T-cell (primary cell): ENCODE data around the gene FPR1. TPM values are rescaled to one million over a fixed set of nuclear protein-coding genes. Genes with fewer than 3 reads are reported as not detected.
A peak's percentile ranks its signal among the peaks of the same experiment; 100 is the strongest.

ENCODE experiments used
- ATAC-seq, 4 experiments: fragments of 200-7000 bp in 3 of 4; fragments of 150-1000 bp in 1 of 4; cut with Tn5 transposase; replicated peaks in 1 of 4; 1 replicate in 3 of 4; 2 replicates in 1 of 4; pipeline ENCODE4 v1.10.0; 2021; ENCODE audit warnings: moderate library complexity in 3 of 4, mild to moderate bottlenecking in 2 of 4, moderate number of reproducible peaks in 1 of 4
- CTCF ChIA-PET, 2 donors: fragments of 300-600 bp; sonication (Branson Sonifier 250); formaldehyde crosslinking; loops; one replicate each; lab custom pipeline; 2022; ENCODE audit warnings: antibody characterized with exemption in 2 of 2; lab: Charles Lee
- POLR2A ChIA-PET, 2 donors: fragments of 300-600 bp; sonication (Branson Sonifier 250); formaldehyde crosslinking; loops; one replicate each; lab custom pipeline; 2022; ENCODE audit warnings: antibody characterized with exemption in 2 of 2; lab: Charles Lee
- DNase-seq, 35 experiments: peaks; one replicate each; pipeline versions ENCODE4 v3.0.0 to v3.0.0-alpha.2; 2013 to 2023
- H3K27ac ChIP-seq: one replicate; pipeline ENCODE4 v1.5.1; 2013; ENCODE audit warnings: low read length
- H3K27me3 ChIP-seq, 2 experiments: replicated peaks in 1 of 2; 1 replicate in 1 of 2; 2 replicates in 1 of 2; pipeline versions ENCODE4 v1.6.1 to v1.7.0; 2013; ENCODE audit warnings: low read length in 1 of 2, mixed read lengths in 1 of 2; ENCODE audit not compliant: control insufficient read depth in 2 of 2, insufficient read depth in 2 of 2; ENCODE audit errors: extremely low read depth in 1 of 2
- H3K36me3 ChIP-seq, 2 donors: 1 replicate in 1 of 2; 2 replicates in 1 of 2; pipeline versions ENCODE4 v1.6.1 to v1.7.0; 2013; ENCODE audit warnings: low read length in 1 of 2; ENCODE audit not compliant: control insufficient read depth in 2 of 2, insufficient read depth in 1 of 2; ENCODE audit errors: extremely low read depth in 1 of 2
- H3K4me1 ChIP-seq, 2 experiments: 1 replicate in 1 of 2; 2 replicates in 1 of 2; pipeline versions ENCODE4 v1.6.1 to v1.7.0; 2013; ENCODE audit warnings: low read length in 2 of 2, mixed read lengths in 1 of 2; ENCODE audit not compliant: insufficient read depth in 2 of 2, control insufficient read depth in 1 of 2; ENCODE audit errors: extremely low read depth in 1 of 2
- H3K4me3 ChIP-seq, 2 donors: 1 replicate in 1 of 2; 2 replicates in 1 of 2; pipeline versions ENCODE4 v1.5.1 to v1.7.0; 2013; ENCODE audit warnings: mild to moderate bottlenecking in 2 of 2, low read length in 1 of 2, moderate library complexity in 1 of 2; ENCODE audit not compliant: control insufficient read depth in 1 of 2; ENCODE audit errors: extremely low read depth in 1 of 2
- H3K9me3 ChIP-seq: 2 replicates; pipeline ENCODE4 v1.7.0; 2013
- H3K27ac Mint-ChIP-seq, 2 donors: one replicate each; pipeline ENCODE4 v1.8.0; 2020 to 2021; ENCODE audit warnings: mild to moderate bottlenecking in 2 of 2, mixed read lengths in 2 of 2
- H3K27me3 Mint-ChIP-seq, 2 donors: one replicate each; pipeline ENCODE4 v1.8.0; 2021 to 2022; ENCODE audit warnings: mixed read lengths in 2 of 2
- H3K36me3 Mint-ChIP-seq: one replicate; pipeline ENCODE4 v1.8.0; 2021; ENCODE audit warnings: mixed read lengths
- H3K4me1 Mint-ChIP-seq, 3 donors: one replicate each; pipeline ENCODE4 v1.8.0; 2020 to 2022; ENCODE audit warnings: mixed read lengths in 3 of 3, mild to moderate bottlenecking in 1 of 3
- H3K4me3 Mint-ChIP-seq, 3 donors: one replicate each; pipeline ENCODE4 v1.8.0; 2020 to 2022; ENCODE audit warnings: mild to moderate bottlenecking in 3 of 3, mixed read lengths in 3 of 3, moderate library complexity in 3 of 3
- H3K9me3 Mint-ChIP-seq, 3 donors: one replicate each; pipeline ENCODE4 v1.8.0; 2020 to 2022; ENCODE audit warnings: mixed read lengths in 3 of 3
- WGBS: methylation state at CpG from one replicate; pipeline ENCODE4 v1.1.5; 2013; ENCODE audit warnings: missing lambda C conversion rate; ENCODE audit not compliant: insufficient coverage; 5-methylcytosine and 5-hydroxymethylcytosine counted together
- total RNA-seq, 35 experiments: library from RNA in 6 of 35; stranded (reverse) in 6 of 35; fragments of 120-200 nt in 1 of 35; gene quantifications; one replicate each; pipeline versions ENCODE4 v1.2.1 to v1.2.4 and lab custom pipeline; 2013 to 2026

FPR1 gene
- total RNA-seq, 5 donors from 2014 or later (not counting 1 experiment from before 2014, with no cell fraction given) = 0.13 to 0.19 TPM; not detected in 3

DNA sequence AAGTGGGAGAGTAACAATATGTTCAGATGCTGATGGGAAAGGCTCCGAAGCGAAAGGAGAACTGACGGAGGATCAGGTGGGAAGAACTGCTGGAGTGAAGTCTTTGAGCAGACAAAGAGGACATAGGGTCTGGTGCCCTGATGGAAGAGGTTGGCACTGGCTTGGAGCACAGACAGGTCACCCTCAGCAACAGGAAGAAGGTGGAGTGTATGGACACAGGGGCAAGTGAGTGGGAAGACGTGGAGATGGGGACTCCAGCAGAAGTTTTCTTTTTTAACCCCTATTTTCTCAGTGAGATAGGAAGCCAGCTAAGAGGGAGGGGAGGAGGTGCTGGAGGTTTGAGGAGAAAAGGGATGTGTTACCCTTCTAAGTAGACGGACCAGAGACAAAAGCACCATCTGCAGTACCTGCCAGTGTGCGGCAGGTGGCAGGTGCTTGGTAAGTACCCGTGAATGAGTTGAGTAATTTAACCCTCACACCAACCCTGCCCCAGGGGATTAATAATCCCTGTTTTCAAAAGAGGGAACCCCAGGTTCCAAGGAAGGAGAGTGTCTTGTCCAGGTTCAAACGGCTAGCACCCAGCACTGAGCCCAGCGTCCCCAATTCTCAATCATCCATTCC lies 39.1 kb downstream of the FPR1 start:
- Histone ChIP-seq H3K27me3 (peaks cover under 1 to 14% of the 10 kb centered on the region in 2 experiments), H3K4me1 (no peaks in the 10 kb centered on the region), H3K27ac (no peak overlapping the region), H3K9me3 (no peaks in the 10 kb centered on the region), H3K4me3 (no peak overlapping the region), H3K36me3 (no peaks in the 10 kb centered on the region)
- POLR2A ChIA-PET = no interaction called here
- no peak overlapping the region for H3K27ac Mint-ChIP-seq
- H3K4me1 Mint-ChIP-seq = peaks cover 0 to 7% (median 3%) of the 10 kb centered on the region in 3 donors
- peaks cover 0 to 8% (median 0%) of the 10 kb centered on the region in 3 donors for H3K9me3 Mint-ChIP-seq
- H3K36me3 Mint-ChIP-seq = peaks cover under 1% of the 10 kb centered on the region
- H3K27me3 Mint-ChIP-seq = peaks cover 7 to 16% of the 10 kb centered on the region in 2 donors
- DNase-seq (no peak), ATAC-seq (no peak)
- CTCF ChIA-PET = no interaction called here
- no peak overlapping the region for H3K4me3 Mint-ChIP-seq
- 100% methylated on average over 3 of the region's 9 CpGs for WGBS

DNA sequence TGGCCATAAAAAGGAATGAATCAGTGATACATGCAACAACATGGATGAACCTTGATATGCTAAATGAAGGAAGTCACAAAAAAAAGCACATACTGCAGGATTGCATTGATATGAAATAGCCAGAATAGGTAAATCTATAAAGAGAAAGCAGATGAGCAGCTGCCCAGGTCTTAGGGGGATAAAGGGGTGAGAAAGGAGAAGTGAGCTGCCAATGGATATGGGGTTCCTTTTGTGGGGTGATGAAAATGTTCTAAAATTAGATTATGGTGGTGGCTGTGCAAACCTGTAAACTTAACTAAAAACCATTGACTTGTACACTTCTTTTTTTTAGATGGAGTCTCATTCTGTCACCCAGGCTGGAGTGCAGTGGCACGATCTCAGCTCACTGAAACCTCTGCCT lies 40.0 kb downstream of the FPR1 start:
- H3K36me3 Mint-ChIP-seq = peaks cover 3% of the 10 kb centered on the region
- no CpG with 5 or more reads among the region's 1 CpG for WGBS
- Histone ChIP-seq H3K4me3 (no peak overlapping the region), H3K4me1 (no peaks in the 10 kb centered on the region), H3K9me3 (no peaks in the 10 kb centered on the region), H3K27ac (no peak overlapping the region), H3K36me3 (no peaks in the 10 kb centered on the region), H3K27me3 (peaks cover 0 to 10% of the 10 kb centered on the region in 2 experiments)
- H3K4me1 Mint-ChIP-seq = peaks cover 0 to 14% (median 4%) of the 10 kb centered on the region in 3 donors
- no peak for ATAC-seq
- CTCF ChIA-PET = no interaction called here
- POLR2A ChIA-PET = no interaction called here
- peaks cover 4 to 10% of the 10 kb centered on the region in 2 donors for H3K27me3 Mint-ChIP-seq
- no peak for DNase-seq
- no peak overlapping the region for H3K4me3 Mint-ChIP-seq
- peaks cover 0 to 8% (median 0%) of the 10 kb centered on the region in 3 donors for H3K9me3 Mint-ChIP-seq
- no peak overlapping the region for H3K27ac Mint-ChIP-seq

DNA sequence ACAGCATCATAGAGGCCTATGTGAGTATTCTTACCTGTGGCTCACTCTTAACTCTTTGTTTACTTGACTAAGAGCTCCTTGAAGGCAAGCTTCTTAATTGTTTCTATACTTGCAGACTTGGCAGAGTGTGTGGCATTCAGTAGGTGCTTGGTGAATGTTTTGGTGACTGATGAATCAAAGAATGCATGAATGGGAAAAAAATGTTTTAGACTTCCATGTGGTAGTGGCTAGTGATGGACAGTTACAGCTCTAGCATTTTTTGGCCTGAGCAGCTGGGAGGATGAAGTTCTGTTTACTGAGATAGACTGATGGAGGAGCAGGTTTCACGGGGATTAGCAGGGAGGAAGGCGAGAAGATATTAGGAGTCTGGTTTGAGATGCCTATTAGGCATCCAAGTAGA lies 41.5 kb downstream of the FPR1 start:
- Mint-ChIP-seq H3K4me1 (peaks cover 10 to 29% (median 15%) of the 10 kb centered on the region in 3 donors), H3K36me3 (peaks cover 15% of the 10 kb centered on the region), H3K9me3 (peaks cover 0 to 1% (median 0%) of the 10 kb centered on the region in 3 donors), H3K4me3 (no peak overlapping the region), H3K27ac (no peak overlapping the region), H3K27me3 (peaks cover 0 to 5% of the 10 kb centered on the region in 2 donors)
- H3K36me3 ChIP-seq = peaks cover 0 to 8% of the 10 kb centered on the region in 2 donors
- no peaks in the 10 kb centered on the region for H3K9me3 ChIP-seq
- WGBS = 90% methylated on average over 2 of the region's 2 CpGs
- H3K4me1 ChIP-seq = peaks cover 0 to 3% of the 10 kb centered on the region in 2 experiments
- POLR2A ChIA-PET = no interaction called here
- no peak overlapping the region for H3K27ac ChIP-seq
- DNase-seq = no peak
- no peak overlapping the region for H3K4me3 ChIP-seq
- H3K27me3 ChIP-seq = peaks cover 0 to 6% of the 10 kb centered on the region in 2 experiments
- CTCF ChIA-PET = no interaction called here
- no peak for ATAC-seq

DNA sequence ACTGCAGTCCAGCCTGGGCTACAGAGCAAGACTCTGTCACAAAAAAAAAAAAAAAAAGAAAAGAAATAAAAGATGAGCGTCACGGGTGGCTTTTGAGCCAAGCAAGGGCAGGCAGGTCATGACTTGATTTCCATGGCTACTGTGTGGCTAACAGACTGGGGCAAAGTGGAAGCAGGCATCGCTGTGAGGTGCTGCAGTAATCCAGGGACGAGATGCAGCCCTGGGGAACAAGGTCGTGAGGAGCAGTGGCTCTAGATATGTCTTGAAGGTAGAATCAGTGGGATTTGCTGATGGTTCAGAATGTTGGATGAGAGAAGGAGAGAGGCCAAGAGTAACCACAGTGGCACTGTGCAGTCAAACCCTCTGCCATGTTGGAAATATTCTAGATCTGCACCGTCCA lies 42.1 kb downstream of the FPR1 start:
- H3K27ac ChIP-seq = no peak overlapping the region
- ChIA-PET POLR2A (no interaction called here), CTCF (no interaction called here)
- H3K4me1 ChIP-seq = peaks cover 0 to 9% of the 10 kb centered on the region in 2 experiments
- H3K4me3 ChIP-seq = no peak overlapping the region
- no peak for ATAC-seq
- Mint-ChIP-seq H3K9me3 (no peaks in the 10 kb centered on the region), H3K27ac (no peak overlapping the region), H3K27me3 (peaks cover 0 to 5% of the 10 kb centered on the region in 2 donors), H3K4me1 (peaks cover 14 to 34% (median 19%) of the 10 kb centered on the region in 3 donors), H3K36me3 (peaks cover 16% of the 10 kb centered on the region), H3K4me3 (no peak overlapping the region)
- peaks cover 0 to 8% of the 10 kb centered on the region in 2 donors for H3K36me3 ChIP-seq
- H3K9me3 ChIP-seq = no peaks in the 10 kb centered on the region
- H3K27me3 ChIP-seq = peaks cover 0 to 6% of the 10 kb centered on the region in 2 experiments
- 94% methylated on average over 4 of the region's 6 CpGs for WGBS
- DNase-seq = no peak

DNA sequence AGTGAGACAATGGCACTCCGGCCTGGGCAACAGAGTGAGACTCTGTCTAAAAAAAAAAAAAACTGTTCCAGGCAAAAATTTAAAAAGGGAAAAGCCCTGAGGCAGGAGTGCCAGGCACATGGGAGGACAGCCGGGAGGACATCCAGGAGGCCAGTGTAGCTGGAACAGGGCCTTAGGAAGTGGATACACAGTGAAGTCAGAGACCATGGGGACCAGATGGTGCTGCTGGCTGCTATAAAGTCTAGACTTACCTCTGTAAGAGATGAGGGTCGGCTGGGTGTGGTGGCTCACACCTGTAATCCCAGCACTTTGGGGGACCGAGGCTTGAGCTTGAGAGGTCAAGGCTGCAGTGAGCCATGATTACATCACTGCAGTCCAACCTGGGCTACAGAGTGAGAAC lies 42.9 kb downstream of the FPR1 start:
- H3K27me3 Mint-ChIP-seq = peaks cover 0 to 5% of the 10 kb centered on the region in 2 donors
- no peak overlapping the region for H3K27ac ChIP-seq
- H3K9me3 ChIP-seq = no peaks in the 10 kb centered on the region
- H3K36me3 ChIP-seq = peaks cover 0 to 8% of the 10 kb centered on the region in 2 donors
- H3K27me3 ChIP-seq = peaks cover 0 to 6% of the 10 kb centered on the region in 2 experiments
- H3K27ac Mint-ChIP-seq = no peak overlapping the region
- H3K4me3 Mint-ChIP-seq = no peak overlapping the region
- no peak for DNase-seq
- 81% methylated on average over 3 of the region's 4 CpGs for WGBS
- peaks cover 0 to 15% of the 10 kb centered on the region in 2 experiments for H3K4me1 ChIP-seq
- CTCF ChIA-PET = no interaction called here
- POLR2A ChIA-PET = no interaction called here
- peaks cover 17 to 38% (median 25%) of the 10 kb centered on the region in 3 donors for H3K4me1 Mint-ChIP-seq
- no peak overlapping the region for H3K4me3 ChIP-seq
- H3K36me3 Mint-ChIP-seq = peaks cover 16% of the 10 kb centered on the region
- H3K9me3 Mint-ChIP-seq = no peaks in the 10 kb centered on the region
- ATAC-seq = no peak

DNA sequence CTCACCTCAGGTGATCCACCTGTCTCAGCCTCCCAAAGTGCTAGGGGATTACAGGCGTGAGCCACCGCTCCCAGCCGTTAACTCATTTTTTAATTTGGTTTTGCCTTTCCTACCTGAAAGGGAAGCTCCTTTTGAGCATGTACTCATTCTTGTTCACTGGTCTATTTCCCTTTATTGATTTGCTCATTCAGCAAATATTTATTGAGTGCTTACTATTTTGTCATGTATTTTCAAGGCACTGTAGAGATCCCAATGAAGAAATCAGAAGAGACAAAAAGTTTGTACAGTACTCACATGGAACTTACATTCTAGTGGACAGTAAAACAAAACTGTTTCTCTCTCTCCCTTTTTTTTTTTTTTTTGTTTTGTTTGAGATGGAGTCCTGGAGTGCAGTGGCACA lies 44.8 kb downstream of the FPR1 start:
- CTCF ChIA-PET = interaction anchor here in 1 of 2 donors (0.7 kb wide), 1 partner anchor 19 kb away, joined by 9 read pairs; no protein-coding TSS in a partner anchor

More for the DNA sequence above, 44.8 kb downstream of the FPR1 start:
- Mint-ChIP-seq H3K4me3 (peak overlapping the region in 2 of 3 donors; percentile 18 to 89), H3K27me3 (peaks cover 0 to 7% of the 10 kb centered on the region in 2 donors), H3K4me1 (peaks cover 32 to 54% (median 39%) of the 10 kb centered on the region in 3 donors), H3K27ac (no peak overlapping the region), H3K36me3 (peaks cover 16% of the 10 kb centered on the region), H3K9me3 (no peaks in the 10 kb centered on the region)
- 100% methylated on average over 3 of the region's 3 CpGs for WGBS
- ATAC-seq (no peak), DNase-seq (no peak)
- POLR2A ChIA-PET = interaction anchor here in 1 of 2 donors (0.7 kb wide), 1 partner anchor 30 kb away, joined by 3 read pairs; no protein-coding TSS in a partner anchor
- H3K4me3 ChIP-seq = no peak overlapping the region
- H3K4me1 ChIP-seq = peaks cover 6 to 33% of the 10 kb centered on the region in 2 experiments
- peaks cover 0 to 19% of the 10 kb centered on the region in 2 experiments for H3K27me3 ChIP-seq
- peaks cover 0 to 8% of the 10 kb centered on the region in 2 donors for H3K36me3 ChIP-seq
- H3K27ac ChIP-seq = no peak overlapping the region
- no peaks in the 10 kb centered on the region for H3K9me3 ChIP-seq
